Caco-2 (cell line): ENCODE results near the gene TNRC6C. TPM values are rescaled to one million over a fixed set of nuclear protein-coding genes. Genes with fewer than 3 reads are reported as not detected.
"Not testable (repeated sequence)": the region's sequence is repeated elsewhere in the genome, so short reads cannot be mapped to it uniquely, and the experiment has no call there.

Source experiments
- BruUV-seq: library from RNA; stranded (reverse); fragments of 400-500 nt; replicated peaks from 2 replicates; lab custom pipeline; 2021; lab: Mats Ljungman, UMichigan
- CTCF ChIA-PET: fragments of 300-600 bp; sonication (Branson Sonifier 250); formaldehyde crosslinking; loops from one replicate; lab custom pipeline; 2022; ENCODE audit warnings: antibody characterized with exemption; lab: Charles Lee
- POLR2A ChIA-PET: fragments of 300-600 bp; sonication (Branson Sonifier 250); formaldehyde crosslinking; loops from one replicate; lab custom pipeline; 2022; ENCODE audit warnings: antibody characterized with exemption; lab: Charles Lee
- DNase-seq, 2 experiments: peaks; one replicate each; pipeline versions ENCODE4 v3.0.0 to v3.0.0-alpha.2; 2020 to 2022
- H3K27me3 ChIP-seq: replicated peaks from 2 replicates; pipeline ENCODE4 v1.6.0; 2011; ENCODE audit warnings: low read length; ENCODE audit not compliant: control insufficient read depth, insufficient read depth
- H3K36me3 ChIP-seq: 2 replicates; pipeline ENCODE4 v1.5.1; 2011; ENCODE audit warnings: low read length; ENCODE audit not compliant: control insufficient read depth, insufficient read depth
- H3K4me1 ChIP-seq: fragments of 250-450 bp; sonication (Bioruptor Pico); 2 replicates; pipeline ENCODE4 v1.5.1; 2020; ENCODE audit warnings: mild to moderate bottlenecking
- H3K4me3 ChIP-seq: 2 replicates; pipeline ENCODE4 v1.5.1; 2011; ENCODE audit warnings: low read depth, mild to moderate bottlenecking, control low read depth, low read length
- H3K9me3 ChIP-seq: fragments of 250-450 bp; sonication (Bioruptor Pico); 2 replicates; pipeline ENCODE4 v1.5.1; 2020; ENCODE audit warnings: mild to moderate bottlenecking, moderate library complexity
- H3K27ac Mint-ChIP-seq: one replicate; pipeline ENCODE4 v1.8.0; 2022; ENCODE audit warnings: mixed read lengths; ENCODE audit not compliant: unreplicated experiment
- H3K27me3 Mint-ChIP-seq: one replicate; pipeline ENCODE4 v1.8.0; 2022; ENCODE audit warnings: mixed read lengths; ENCODE audit not compliant: insufficient read depth, unreplicated experiment
- H3K36me3 Mint-ChIP-seq: one replicate; pipeline ENCODE4 v1.8.0; 2022; ENCODE audit warnings: mild to moderate bottlenecking, mixed read lengths; ENCODE audit not compliant: insufficient read depth, unreplicated experiment
- H3K4me1 Mint-ChIP-seq: one replicate; pipeline ENCODE4 v1.8.0; 2022; ENCODE audit warnings: low read depth, mixed read lengths; ENCODE audit not compliant: unreplicated experiment
- H3K4me3 Mint-ChIP-seq: one replicate; pipeline ENCODE4 v1.8.0; 2022; ENCODE audit warnings: mild to moderate bottlenecking, moderate library complexity, mixed read lengths; ENCODE audit not compliant: unreplicated experiment
- H3K9me3 Mint-ChIP-seq: one replicate; pipeline ENCODE4 v1.8.0; 2022; ENCODE audit warnings: mixed read lengths; ENCODE audit not compliant: unreplicated experiment
- intact Hi-C: fragments of 100-400 bp; cut with micrococcal nuclease; formaldehyde crosslinking; loops from one replicate; pipeline ENCODE4 v1.10.0; 2022; ENCODE audit not compliant: unreplicated experiment
- total RNA-seq: library from RNA; stranded (reverse); gene quantifications from 2 replicates; pipeline ENCODE4 v1.2.3, GENCODE V29; 2022
- TF ChIP-seq, protein P1 (sequence below), 2 experiments: fragments of 200-600 bp in 1 of 2; IDR thresholded peaks; 1 replicate in 1 of 2; 2 replicates in 1 of 2; pipeline versions ENCODE4 v1.5.1 to v1.8.0; 2011 to 2022; ENCODE audit warnings: antibody characterized with exemption in 1 of 2, control low read depth in 1 of 2, inconsistent platforms in 1 of 2, low read depth in 1 of 2, low read length in 1 of 2, mild to moderate bottlenecking in 1 of 2, moderate library complexity in 1 of 2; ENCODE audit not compliant: insufficient read depth in 1 of 2, severe bottlenecking in 1 of 2, unreplicated experiment in 1 of 2

Gene TNRC6C
- total RNA-seq, 1 experiment from 2014 or later = 17.9 TPM

DNA sequence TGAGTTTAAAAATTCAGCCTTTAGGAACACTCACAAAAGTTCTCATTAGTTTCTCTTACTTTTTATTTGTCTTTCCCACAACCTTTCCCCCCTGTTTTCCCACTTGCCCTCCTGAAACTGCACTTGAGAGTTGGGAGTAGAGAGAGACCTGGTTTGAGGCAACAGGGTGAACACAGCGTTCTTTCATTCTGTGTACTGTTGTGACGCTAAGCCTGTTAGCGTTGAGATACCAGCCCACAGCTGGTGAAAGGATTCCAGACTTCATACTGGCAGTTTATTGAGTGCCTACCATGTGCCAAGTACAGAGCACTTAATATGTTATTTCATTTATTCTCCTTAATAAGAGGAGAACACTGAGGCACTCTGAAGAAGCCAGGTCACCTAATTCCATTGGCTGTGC lies 10.3 kb downstream of the TNRC6C start:
- H3K27ac Mint-ChIP-seq = no peak overlapping the region
- ChIA-PET CTCF (no interaction called here), POLR2A (no interaction called here)
- DNase-seq = no peak
- H3K27me3 Mint-ChIP-seq = peaks cover 3% of the 10 kb centered on the region
- H3K4me3 Mint-ChIP-seq = no peak overlapping the region
- H3K27me3 ChIP-seq = no peaks in the 10 kb centered on the region
- no peaks in the 10 kb centered on the region for H3K9me3 ChIP-seq
- no peaks in the 10 kb centered on the region for H3K9me3 Mint-ChIP-seq
- intact Hi-C loops = no loop called here
- no TSS peak for BruUV-seq
- no peaks in the 10 kb centered on the region for H3K4me1 ChIP-seq
- no peaks in the 10 kb centered on the region for H3K36me3 ChIP-seq
- H3K4me3 ChIP-seq = no peak overlapping the region
- H3K4me1 Mint-ChIP-seq = no peaks in the 10 kb centered on the region
- H3K36me3 Mint-ChIP-seq = no peaks in the 10 kb centered on the region
- TF ChIP-seq, protein P1, sequence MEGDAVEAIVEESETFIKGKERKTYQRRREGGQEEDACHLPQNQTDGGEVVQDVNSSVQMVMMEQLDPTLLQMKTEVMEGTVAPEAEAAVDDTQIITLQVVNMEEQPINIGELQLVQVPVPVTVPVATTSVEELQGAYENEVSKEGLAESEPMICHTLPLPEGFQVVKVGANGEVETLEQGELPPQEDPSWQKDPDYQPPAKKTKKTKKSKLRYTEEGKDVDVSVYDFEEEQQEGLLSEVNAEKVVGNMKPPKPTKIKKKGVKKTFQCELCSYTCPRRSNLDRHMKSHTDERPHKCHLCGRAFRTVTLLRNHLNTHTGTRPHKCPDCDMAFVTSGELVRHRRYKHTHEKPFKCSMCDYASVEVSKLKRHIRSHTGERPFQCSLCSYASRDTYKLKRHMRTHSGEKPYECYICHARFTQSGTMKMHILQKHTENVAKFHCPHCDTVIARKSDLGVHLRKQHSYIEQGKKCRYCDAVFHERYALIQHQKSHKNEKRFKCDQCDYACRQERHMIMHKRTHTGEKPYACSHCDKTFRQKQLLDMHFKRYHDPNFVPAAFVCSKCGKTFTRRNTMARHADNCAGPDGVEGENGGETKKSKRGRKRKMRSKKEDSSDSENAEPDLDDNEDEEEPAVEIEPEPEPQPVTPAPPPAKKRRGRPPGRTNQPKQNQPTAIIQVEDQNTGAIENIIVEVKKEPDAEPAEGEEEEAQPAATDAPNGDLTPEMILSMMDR (IDR thresholded peaks at IDR 0.05; ENCODE audit: insufficient read depth in 1 of 2, low read depth in 1 of 2, low read length in 1 of 2, severe bottlenecking in 1 of 2, unreplicated experiment in 1 of 2) = no peak

DNA sequence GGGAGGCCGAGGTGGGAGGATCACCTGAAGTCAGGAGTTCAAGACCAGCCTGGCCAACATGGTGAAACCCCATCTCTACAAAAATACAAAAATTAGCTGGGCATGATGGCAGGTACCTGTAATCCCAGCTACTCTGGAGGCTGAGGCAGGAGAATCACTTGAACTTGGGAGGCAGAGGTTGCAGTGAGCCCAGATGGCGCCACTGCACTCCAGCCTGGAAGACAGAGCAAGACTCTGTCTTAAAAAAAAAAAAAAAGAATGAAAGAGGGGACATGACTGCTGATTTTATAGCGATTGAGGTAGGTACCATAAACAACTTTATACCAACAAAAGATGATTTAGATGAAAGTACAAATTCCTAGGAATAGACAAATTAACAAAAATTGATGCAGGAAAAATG lies 13.8 kb downstream of the TNRC6C start:
- H3K27me3 Mint-ChIP-seq, CTCF ChIA-PET, H3K4me3 Mint-ChIP-seq, H3K4me1 Mint-ChIP-seq, BruUV-seq, intact Hi-C loops, H3K27me3 ChIP-seq, H3K4me1 ChIP-seq, H3K36me3 Mint-ChIP-seq, H3K9me3 Mint-ChIP-seq, POLR2A ChIA-PET, H3K9me3 ChIP-seq, H3K36me3 ChIP-seq, H3K27ac Mint-ChIP-seq, H3K4me3 ChIP-seq: not testable (repeated sequence)
- peak in 1 of 2 experiments; percentile 7 for DNase-seq

DNA sequence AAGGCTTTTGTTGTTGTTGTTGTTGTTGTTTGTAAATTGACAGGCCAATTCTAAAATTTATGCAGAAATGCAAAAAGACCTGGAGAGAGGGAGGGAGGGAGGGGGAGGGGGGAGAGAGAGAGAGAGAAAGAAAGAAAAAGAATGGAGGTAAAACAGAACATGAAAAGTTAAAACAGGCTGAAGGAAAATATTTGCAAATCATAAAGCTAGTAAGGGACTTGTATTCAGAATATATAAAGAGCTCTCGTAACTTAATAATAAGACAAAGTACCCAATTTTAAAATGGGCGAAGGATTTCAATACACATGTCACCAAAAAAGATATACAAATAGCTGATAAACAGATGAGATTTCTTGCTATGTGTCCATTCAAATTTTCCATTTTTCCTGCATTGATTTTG lies 15.4 kb downstream of the TNRC6C start:
- no TSS peak for BruUV-seq
- H3K27me3 Mint-ChIP-seq = peaks cover 3% of the 10 kb centered on the region
- Histone ChIP-seq H3K4me3 (no peak overlapping the region), H3K27me3 (no peaks in the 10 kb centered on the region), H3K9me3 (no peaks in the 10 kb centered on the region; the same call in 1 of the 2 replicates), H3K36me3 (no peaks in the 10 kb centered on the region), H3K4me1 (no peaks in the 10 kb centered on the region)
- TF ChIP-seq, protein P1 (IDR thresholded peaks at IDR 0.05; ENCODE audit: insufficient read depth in 1 of 2, low read depth in 1 of 2, low read length in 1 of 2, severe bottlenecking in 1 of 2, unreplicated experiment in 1 of 2) = no peak
- POLR2A ChIA-PET = no interaction called here
- no peaks in the 10 kb centered on the region for H3K36me3 Mint-ChIP-seq
- H3K27ac Mint-ChIP-seq = no peak overlapping the region
- CTCF ChIA-PET = no interaction called here
- H3K9me3 Mint-ChIP-seq = no peaks in the 10 kb centered on the region
- intact Hi-C loops = no loop called here
- DNase-seq = no peak
- H3K4me3 Mint-ChIP-seq = no peak overlapping the region
- no peaks in the 10 kb centered on the region for H3K4me1 Mint-ChIP-seq

DNA sequence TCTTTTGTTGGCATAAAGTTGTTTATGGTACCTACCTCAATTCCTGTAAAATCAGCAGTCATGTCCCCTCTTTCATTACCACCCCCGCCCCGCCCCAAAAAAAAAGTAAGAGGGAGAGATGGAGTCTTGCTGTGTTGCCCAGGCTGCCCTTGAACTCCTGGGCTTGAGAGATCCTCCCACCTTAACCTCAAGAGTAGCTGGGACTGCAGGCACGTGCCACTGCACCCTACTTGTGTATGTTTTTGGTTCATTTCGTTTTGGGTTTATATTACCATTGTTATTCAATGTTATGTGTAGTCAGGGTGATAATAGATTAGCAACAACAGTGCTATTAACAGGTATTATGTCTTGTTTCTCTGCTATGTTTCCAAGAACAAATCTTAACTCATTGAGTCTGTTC lies 15.9 kb downstream of the TNRC6C start:
- TF ChIP-seq, protein P1 (IDR thresholded peaks at IDR 0.05; ENCODE audit: insufficient read depth in 1 of 2, low read depth in 1 of 2, low read length in 1 of 2, severe bottlenecking in 1 of 2, unreplicated experiment in 1 of 2) = no peak
- ChIA-PET POLR2A (no interaction called here), CTCF (no interaction called here)
- Mint-ChIP-seq H3K4me3 (no peak overlapping the region), H3K27ac (no peak overlapping the region), H3K36me3 (no peaks in the 10 kb centered on the region), H3K27me3 (peaks cover 3% of the 10 kb centered on the region), H3K4me1 (no peaks in the 10 kb centered on the region), H3K9me3 (no peaks in the 10 kb centered on the region)
- Histone ChIP-seq H3K4me1 (no peaks in the 10 kb centered on the region), H3K36me3 (no peaks in the 10 kb centered on the region), H3K4me3 (no peak overlapping the region), H3K9me3 (no peaks in the 10 kb centered on the region; the same call in 1 of the 2 replicates), H3K27me3 (no peaks in the 10 kb centered on the region)
- no peak for DNase-seq
- BruUV-seq = no TSS peak
- intact Hi-C loops = no loop called here

DNA sequence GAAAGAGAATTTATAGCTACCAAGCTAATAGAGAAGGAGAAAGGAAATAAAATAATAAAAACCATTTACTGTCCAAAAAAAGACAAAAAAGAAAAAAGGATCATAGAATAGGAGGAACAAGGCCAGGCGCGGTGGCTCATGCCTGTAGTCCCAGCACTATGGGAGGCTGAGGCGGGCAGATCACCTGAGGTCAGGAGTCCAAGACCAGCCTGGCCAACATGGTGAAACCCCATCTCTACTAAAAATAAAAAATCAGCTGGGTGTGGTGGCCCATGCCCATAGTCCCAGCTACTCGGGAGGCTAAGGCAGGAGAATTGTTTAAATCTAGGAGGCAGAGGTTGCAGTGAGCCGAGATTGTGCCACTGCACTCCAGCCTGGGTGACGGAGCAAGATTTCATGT lies 23.9 kb downstream of the TNRC6C start:
- DNase-seq, H3K9me3 ChIP-seq, H3K4me1 ChIP-seq, H3K4me3 ChIP-seq, H3K9me3 Mint-ChIP-seq, H3K27me3 Mint-ChIP-seq, H3K36me3 ChIP-seq, H3K4me3 Mint-ChIP-seq, CTCF ChIA-PET, H3K36me3 Mint-ChIP-seq, POLR2A ChIA-PET, H3K27me3 ChIP-seq, intact Hi-C loops, H3K4me1 Mint-ChIP-seq, BruUV-seq, H3K27ac Mint-ChIP-seq: not testable (repeated sequence)
